Measurements from ENCODE around the gene USP43.

The USP43 gene

DNA sequence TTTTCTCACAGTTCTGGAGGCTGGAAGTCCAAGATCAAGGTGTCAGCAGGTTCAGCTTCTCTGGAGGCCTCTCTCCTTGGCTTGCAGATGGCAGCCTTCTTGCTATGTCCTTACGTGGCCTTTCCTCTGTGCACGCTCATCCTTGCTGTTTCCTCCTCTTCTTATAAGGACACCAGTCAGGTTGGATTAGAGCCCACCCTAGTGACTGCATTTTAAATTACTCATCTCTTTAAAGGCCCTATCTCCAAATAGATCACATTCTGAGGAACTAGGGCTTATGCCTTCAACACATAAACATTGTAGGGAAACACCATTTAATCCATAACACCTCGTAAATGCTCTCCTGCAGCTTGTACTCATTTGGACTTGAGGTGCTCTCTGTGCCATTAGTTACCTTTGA lies 109.8 kb downstream of the USP43 start:
- Histone ChIP-seq H3K9me3 (replicated peaks; ENCODE audit: insufficient read depth, low read length) (no peaks in the 10 kb centered on the region), H3K27ac (ENCODE audit: low read length) (no peak overlapping the region), H2AFZ (ENCODE audit: low read length) (no peak overlapping the region), H3K4me1 (ENCODE audit: low read length) (no peaks in the 10 kb centered on the region), H3K4me2 (ENCODE audit: low read depth, low read length) (no peak overlapping the region), H3K27me3 (replicated peaks; ENCODE audit: insufficient read depth, low read length) (peaks cover 31% of the 10 kb centered on the region), H3K79me2 (ENCODE audit: low read length) (no peaks in the 10 kb centered on the region), H4K20me1 (ENCODE audit: insufficient read depth, low read length) (no peaks in the 10 kb centered on the region), H3K9me2 (replicated peaks; ENCODE audit: insufficient read depth, low read length) (no peaks in the 10 kb centered on the region), H3K4me3 (ENCODE audit: low read length) (no peak overlapping the region), H3F3A (ENCODE audit: insufficient read depth, low read length) (no peaks in the 10 kb centered on the region), H3K9ac (ENCODE audit: low read length) (no peak overlapping the region), H3K36me3 (replicated peaks; ENCODE audit: insufficient read depth, low read length) (no peaks in the 10 kb centered on the region)
- TF ChIP-seq, protein P1, sequence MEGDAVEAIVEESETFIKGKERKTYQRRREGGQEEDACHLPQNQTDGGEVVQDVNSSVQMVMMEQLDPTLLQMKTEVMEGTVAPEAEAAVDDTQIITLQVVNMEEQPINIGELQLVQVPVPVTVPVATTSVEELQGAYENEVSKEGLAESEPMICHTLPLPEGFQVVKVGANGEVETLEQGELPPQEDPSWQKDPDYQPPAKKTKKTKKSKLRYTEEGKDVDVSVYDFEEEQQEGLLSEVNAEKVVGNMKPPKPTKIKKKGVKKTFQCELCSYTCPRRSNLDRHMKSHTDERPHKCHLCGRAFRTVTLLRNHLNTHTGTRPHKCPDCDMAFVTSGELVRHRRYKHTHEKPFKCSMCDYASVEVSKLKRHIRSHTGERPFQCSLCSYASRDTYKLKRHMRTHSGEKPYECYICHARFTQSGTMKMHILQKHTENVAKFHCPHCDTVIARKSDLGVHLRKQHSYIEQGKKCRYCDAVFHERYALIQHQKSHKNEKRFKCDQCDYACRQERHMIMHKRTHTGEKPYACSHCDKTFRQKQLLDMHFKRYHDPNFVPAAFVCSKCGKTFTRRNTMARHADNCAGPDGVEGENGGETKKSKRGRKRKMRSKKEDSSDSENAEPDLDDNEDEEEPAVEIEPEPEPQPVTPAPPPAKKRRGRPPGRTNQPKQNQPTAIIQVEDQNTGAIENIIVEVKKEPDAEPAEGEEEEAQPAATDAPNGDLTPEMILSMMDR (IDR thresholded peaks at IDR 0.05; ENCODE audit: low read length): no peak
- TF ChIP-seq EZH2 (optimal IDR thresholded peaks at IDR 0.05; ENCODE audit: low read depth, low read length): no peak
- TF ChIP-seq EZH2phosphoT487 (IDR thresholded peaks at IDR 0.05; ENCODE audit: low read length): no peak
- no peak for DNase-seq

DNA sequence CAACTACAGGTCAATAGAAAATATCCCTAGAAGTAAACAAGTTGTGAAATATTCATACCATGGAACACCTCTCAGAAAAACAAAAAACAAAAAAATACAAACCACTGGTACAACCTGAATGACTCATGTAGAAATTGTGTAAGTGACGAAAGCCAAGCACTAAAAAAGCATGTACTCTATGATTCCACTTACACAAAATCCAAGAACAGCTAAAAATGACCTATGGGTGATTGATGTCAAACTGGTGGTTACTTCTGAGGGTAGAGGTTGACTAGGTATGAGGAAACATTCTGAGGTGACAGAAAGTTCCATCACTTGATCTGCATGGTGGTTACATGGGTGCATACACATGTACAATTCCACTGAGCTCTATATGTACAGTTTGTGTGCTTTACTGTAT lies 114.9 kb downstream of the USP43 start:
- Histone ChIP-seq H3K27ac (ENCODE audit: low read length) (no peak overlapping the region), H4K20me1 (ENCODE audit: insufficient read depth, low read length) (no peaks in the 10 kb centered on the region)

DNA sequence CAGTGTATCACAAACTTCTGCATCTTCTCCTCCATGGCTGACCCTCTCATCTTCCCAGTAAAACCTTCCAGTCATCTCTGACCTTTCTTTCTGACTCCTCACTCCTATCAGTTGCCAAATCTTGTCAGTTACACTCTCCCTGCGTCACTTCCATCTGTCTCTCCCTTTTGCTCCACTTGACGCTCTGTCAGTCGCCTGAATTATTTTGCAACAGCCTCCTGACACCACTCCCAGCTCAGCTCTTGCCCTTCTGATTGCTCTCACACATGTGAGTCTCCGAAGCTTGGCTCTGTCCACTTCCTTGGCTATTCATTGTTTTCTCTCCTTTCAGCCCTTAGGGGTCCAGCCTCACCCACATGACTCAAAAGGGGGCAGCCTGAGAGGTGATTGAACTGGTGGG lies 118.3 kb downstream of the USP43 start:
- Histone ChIP-seq H3K27ac (ENCODE audit: low read length) (no peak overlapping the region), H3K9ac (ENCODE audit: low read length) (no peak overlapping the region), H3K9me2 (replicated peaks; ENCODE audit: insufficient read depth, low read length) (no peaks in the 10 kb centered on the region), H3F3A (ENCODE audit: insufficient read depth, low read length) (no peaks in the 10 kb centered on the region), H2AFZ (ENCODE audit: low read length) (no peak overlapping the region), H4K20me1 (ENCODE audit: insufficient read depth, low read length) (no peaks in the 10 kb centered on the region), H3K36me3 (replicated peaks; ENCODE audit: insufficient read depth, low read length) (no peaks in the 10 kb centered on the region), H3K9me3 (replicated peaks; ENCODE audit: insufficient read depth, low read length) (no peaks in the 10 kb centered on the region), H3K27me3 (replicated peaks; ENCODE audit: insufficient read depth, low read length) (peaks cover 20% of the 10 kb centered on the region), H3K4me2 (ENCODE audit: low read depth, low read length) (no peak overlapping the region), H3K4me1 (ENCODE audit: low read length) (no peaks in the 10 kb centered on the region), H3K4me3 (ENCODE audit: low read length) (no peak overlapping the region), H3K79me2 (ENCODE audit: low read length) (no peaks in the 10 kb centered on the region)
- no peak for DNase-seq
- no peak for TF ChIP-seq EZH2 (optimal IDR thresholded peaks at IDR 0.05; ENCODE audit: low read depth, low read length)
- TF ChIP-seq, protein P1 (IDR thresholded peaks at IDR 0.05; ENCODE audit: low read length): no peak
- no peak for TF ChIP-seq EZH2phosphoT487 (IDR thresholded peaks at IDR 0.05; ENCODE audit: low read length)

More for the DNA sequence above, 114.9 kb downstream of the USP43 start:
- H3K27me3 ChIP-seq (replicated peaks; ENCODE audit: insufficient read depth, low read length): peaks cover 32% of the 10 kb centered on the region
- no peaks in the 10 kb centered on the region for H3K4me1 ChIP-seq (ENCODE audit: low read length)
- no peak overlapping the region for H2AFZ ChIP-seq (ENCODE audit: low read length)
- no peak overlapping the region for H3K9ac ChIP-seq (ENCODE audit: low read length)
- DNase-seq: no peak
- H3F3A ChIP-seq (ENCODE audit: insufficient read depth, low read length): no peaks in the 10 kb centered on the region
- H3K36me3 ChIP-seq (replicated peaks; ENCODE audit: insufficient read depth, low read length): no peaks in the 10 kb centered on the region
- H3K9me3 ChIP-seq (replicated peaks; ENCODE audit: insufficient read depth, low read length): no peaks in the 10 kb centered on the region
- no peak overlapping the region for H3K4me2 ChIP-seq (ENCODE audit: low read depth, low read length)
- no peak overlapping the region for H3K4me3 ChIP-seq (ENCODE audit: low read length)
- no peaks in the 10 kb centered on the region for H3K79me2 ChIP-seq (ENCODE audit: low read length)
- no peaks in the 10 kb centered on the region for H3K9me2 ChIP-seq (replicated peaks; ENCODE audit: insufficient read depth, low read length)
- TF ChIP-seq, protein P1 (IDR thresholded peaks at IDR 0.05; ENCODE audit: low read length): no peak
- TF ChIP-seq EZH2phosphoT487 (IDR thresholded peaks at IDR 0.05; ENCODE audit: low read length): no peak

Measured in MM.1S (cell line).